ENCODE results near the gene ITGA4. TPM values are rescaled to one million over a fixed set of nuclear protein-coding genes. Genes with fewer than 3 reads are reported as not detected.

ITGA4 gene
- total RNA-seq, 1 donor from 2014 or later = 311 TPM

GRCh38 chr2:181566334-181567032, 109.3 kb downstream of the ITGA4 start:
- intact Hi-C loops (cut with micrococcal nuclease) = loop anchor here (5.0 kb wide), 1 partner anchor 489 kb away; no protein-coding TSS in a partner anchor

- intact Hi-C loops (cut with micrococcal nuclease) = loop anchor here (5.0 kb wide), 1 partner anchor 107 kb away; no protein-coding TSS in a partner anchor
These were observed 112.9 kb downstream of the ITGA4 start for GRCh38 chr2:181570059-181570458.

- intact Hi-C loops (cut with micrococcal nuclease) = loop anchor here (5.0 kb wide), 1 partner anchor 106 kb away; no protein-coding TSS in a partner anchor
These were observed 113.9 kb downstream of the ITGA4 start for GRCh38 chr2:181570833-181571661.

- intact Hi-C loops (cut with micrococcal nuclease) = loop anchor here (1.0 to 5.0 kb wide), 2 partner anchors 104 to 142 kb away; no protein-coding TSS in a partner anchor
These were observed 116.1 kb downstream of the ITGA4 start for GRCh38 chr2:181573140-181573736.

GRCh38 chr2:181574321-181574720, 117.1 kb downstream of the ITGA4 start:
- intact Hi-C loops (cut with micrococcal nuclease) = loop anchor here (5.0 kb wide), 1 partner anchor 103 kb away; no protein-coding TSS in a partner anchor

GRCh38 chr2:181575024-181575649, 118.0 kb downstream of the ITGA4 start:
- intact Hi-C loops (cut with micrococcal nuclease) = no loop called here

- intact Hi-C loops (cut with micrococcal nuclease) = no loop called here
These were observed 118.5 kb downstream of the ITGA4 start for GRCh38 chr2:181575650-181576025.

- intact Hi-C loops (cut with micrococcal nuclease) = no loop called here
These were observed 119.2 kb downstream of the ITGA4 start for GRCh38 chr2:181576431-181576830.

GRCh38 chr2:181578829-181579228, 121.6 kb downstream of the ITGA4 start:
- intact Hi-C loops (cut with micrococcal nuclease) = no loop called here

- intact Hi-C loops (cut with micrococcal nuclease) = no loop called here
These were observed 124.3 kb downstream of the ITGA4 start for GRCh38 chr2:181581534-181581933.

- intact Hi-C loops (cut with micrococcal nuclease) = loop anchor here (5.0 kb wide), 1 partner anchor 72 kb away; the partner anchor contains the start of gene CERKL
These were observed 128.5 kb downstream of the ITGA4 start for GRCh38 chr2:181585732-181586131.

Other genes with a start within 250 kb of the ITGA4 start
- gene CERKL, start 199.7 kb downstream of the ITGA4 start, total RNA-seq = 0.07 TPM in 1 of 2 replicates, not detected in the other
- gene NEUROD1, start 223.1 kb downstream of the ITGA4 start, total RNA-seq = not detected in 2 replicates

Measured in T-helper 2 cell treated with Interferon-gamma antibody and Interleukin-4, amounts not matched to agents 100 ng/mL and 5 ng/mL, for 36 hours (primary cell).